Measurements from ENCODE around the gene PRKCA.

Gene PRKCA

GRCh38 chr17:66459811-66460270 is 157.4 kb downstream of the PRKCA start:
- Histone ChIP-seq H3K4me3 (ENCODE audit: low read depth, low read length) (no peak overlapping the region), H3K36me3 (replicated peaks) (no peaks in the 10 kb centered on the region), H3K27me3 (replicated peaks) (no peaks in the 10 kb centered on the region), H3K27ac (peak overlapping the region; percentile 80)
- TF ChIP-seq, protein P1, sequence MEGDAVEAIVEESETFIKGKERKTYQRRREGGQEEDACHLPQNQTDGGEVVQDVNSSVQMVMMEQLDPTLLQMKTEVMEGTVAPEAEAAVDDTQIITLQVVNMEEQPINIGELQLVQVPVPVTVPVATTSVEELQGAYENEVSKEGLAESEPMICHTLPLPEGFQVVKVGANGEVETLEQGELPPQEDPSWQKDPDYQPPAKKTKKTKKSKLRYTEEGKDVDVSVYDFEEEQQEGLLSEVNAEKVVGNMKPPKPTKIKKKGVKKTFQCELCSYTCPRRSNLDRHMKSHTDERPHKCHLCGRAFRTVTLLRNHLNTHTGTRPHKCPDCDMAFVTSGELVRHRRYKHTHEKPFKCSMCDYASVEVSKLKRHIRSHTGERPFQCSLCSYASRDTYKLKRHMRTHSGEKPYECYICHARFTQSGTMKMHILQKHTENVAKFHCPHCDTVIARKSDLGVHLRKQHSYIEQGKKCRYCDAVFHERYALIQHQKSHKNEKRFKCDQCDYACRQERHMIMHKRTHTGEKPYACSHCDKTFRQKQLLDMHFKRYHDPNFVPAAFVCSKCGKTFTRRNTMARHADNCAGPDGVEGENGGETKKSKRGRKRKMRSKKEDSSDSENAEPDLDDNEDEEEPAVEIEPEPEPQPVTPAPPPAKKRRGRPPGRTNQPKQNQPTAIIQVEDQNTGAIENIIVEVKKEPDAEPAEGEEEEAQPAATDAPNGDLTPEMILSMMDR (IDR thresholded peaks at IDR 0.05; ENCODE audit: low read depth, low read length, missing control alignments): no peak
- in situ Hi-C loops (cut with HindIII; ENCODE audit: low pct_ligation_motif_present, low sequenced_read_pairs): no loop called here
- peak; percentile 97 for DNase-seq

DNA sequence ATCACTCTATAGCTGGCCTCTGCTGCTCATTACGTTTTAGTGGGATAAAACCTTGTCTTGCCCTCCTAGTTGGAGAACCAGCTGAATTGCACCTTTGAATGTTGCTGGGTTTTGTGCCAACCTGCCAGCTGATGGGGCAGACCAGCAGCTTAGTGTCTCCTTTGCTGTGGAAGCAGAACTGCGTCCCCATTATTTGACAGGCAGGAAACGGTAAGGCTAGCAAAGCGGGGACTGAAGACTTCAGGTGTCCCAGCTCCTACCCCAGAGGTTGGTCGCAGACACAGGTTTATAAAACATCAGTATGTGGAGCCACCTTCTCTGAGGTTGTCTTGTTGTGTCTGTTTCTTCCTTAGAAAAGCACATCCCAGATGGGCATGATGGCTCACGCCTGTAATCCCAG is 158.1 kb downstream of the PRKCA start:
- Histone ChIP-seq H3K27ac (peak overlapping the region; percentile 80), H3K27me3 (replicated peaks) (no peaks in the 10 kb centered on the region)

DNA sequence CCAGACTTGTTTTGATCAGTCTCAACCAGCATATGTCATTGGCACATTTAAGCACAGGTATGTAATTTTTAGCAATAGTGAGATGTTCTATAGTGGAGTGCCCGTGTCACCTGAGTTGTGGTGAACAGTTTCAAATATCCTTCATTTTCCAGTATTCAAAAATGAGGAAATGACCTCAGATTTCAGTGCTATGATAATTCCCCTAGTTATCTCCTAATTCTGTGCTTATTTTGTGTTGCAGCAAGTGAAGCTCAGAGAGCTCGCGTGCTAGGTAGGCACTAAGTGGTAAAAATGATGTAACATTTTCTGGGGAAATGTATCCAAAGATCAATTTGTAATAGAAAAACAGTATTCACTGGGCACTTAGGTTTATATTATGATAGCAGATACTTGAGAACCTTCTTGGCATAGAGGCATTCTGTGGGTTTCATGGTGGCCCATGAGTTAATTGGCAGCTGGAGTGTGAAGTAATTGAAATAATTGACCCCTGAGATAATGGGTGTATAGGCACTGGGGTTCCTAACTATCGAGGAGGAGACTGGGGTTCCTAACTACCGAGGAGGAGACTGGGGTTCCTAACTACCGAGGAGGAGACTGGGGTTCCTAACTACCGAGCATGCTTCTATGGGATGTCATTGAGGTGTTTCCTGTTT is 159.1 kb downstream of the PRKCA start:
- no peak overlapping the region for H3K4me3 ChIP-seq (ENCODE audit: low read depth, low read length)
- no peak for DNase-seq
- no peaks in the 10 kb centered on the region for H3K27me3 ChIP-seq (replicated peaks)
- no peaks in the 10 kb centered on the region for H3K36me3 ChIP-seq (replicated peaks)
- no peak overlapping the region for H3K27ac ChIP-seq
- TF ChIP-seq, protein P1 (IDR thresholded peaks at IDR 0.05; ENCODE audit: low read depth, low read length, missing control alignments): no peak
- in situ Hi-C loops (cut with HindIII; ENCODE audit: low pct_ligation_motif_present, low sequenced_read_pairs): no loop called here

More for the DNA sequence above, 158.1 kb downstream of the PRKCA start:
- TF ChIP-seq, protein P1 (IDR thresholded peaks at IDR 0.05; ENCODE audit: low read depth, low read length, missing control alignments): no peak
- no peak overlapping the region for H3K4me3 ChIP-seq (ENCODE audit: low read depth, low read length)
- no peaks in the 10 kb centered on the region for H3K36me3 ChIP-seq (replicated peaks)
- in situ Hi-C loops (cut with HindIII; ENCODE audit: low pct_ligation_motif_present, low sequenced_read_pairs): no loop called here
- no peak for DNase-seq

- DNase-seq: no peak
- H3K36me3 ChIP-seq (replicated peaks): no peaks in the 10 kb centered on the region
- in situ Hi-C loops (cut with HindIII; ENCODE audit: low pct_ligation_motif_present, low sequenced_read_pairs): no loop called here
- TF ChIP-seq, protein P1 (IDR thresholded peaks at IDR 0.05; ENCODE audit: low read depth, low read length, missing control alignments): no peak
- no peak overlapping the region for H3K27ac ChIP-seq
- H3K4me3 ChIP-seq (ENCODE audit: low read depth, low read length): no peak overlapping the region
- no peaks in the 10 kb centered on the region for H3K27me3 ChIP-seq (replicated peaks)
Measured at GRCh38 chr17:66462010-66462409, 159.6 kb downstream of the PRKCA start.

- H3K36me3 ChIP-seq (replicated peaks): no peaks in the 10 kb centered on the region
- no peak for DNase-seq
- H3K27ac ChIP-seq: no peak overlapping the region
- in situ Hi-C loops (cut with HindIII; ENCODE audit: low pct_ligation_motif_present, low sequenced_read_pairs): no loop called here
- H3K27me3 ChIP-seq (replicated peaks): no peaks in the 10 kb centered on the region
- TF ChIP-seq, protein P1 (IDR thresholded peaks at IDR 0.05; ENCODE audit: low read depth, low read length, missing control alignments): no peak
- H3K4me3 ChIP-seq (ENCODE audit: low read depth, low read length): no peak overlapping the region
Measured at GRCh38 chr17:66464921-66465320, 162.5 kb downstream of the PRKCA start.

DNA sequence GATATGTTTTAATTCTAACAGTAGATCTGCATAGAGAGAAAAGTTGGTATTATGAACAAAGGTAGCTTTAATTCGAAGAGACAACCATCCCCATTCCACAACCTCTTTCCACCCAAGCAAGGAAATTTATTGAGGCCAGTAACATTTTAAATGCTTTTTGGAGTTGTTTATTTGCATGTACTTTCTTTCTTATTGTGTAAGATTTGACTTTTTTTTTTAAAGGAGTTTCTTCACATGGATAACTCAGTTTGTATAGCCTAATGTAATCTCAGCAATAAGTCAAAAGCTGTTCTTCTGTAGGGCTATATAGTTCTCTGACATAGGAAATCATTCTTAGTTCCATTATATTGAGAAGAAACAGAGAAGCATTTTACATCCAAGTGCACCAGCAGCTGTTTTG is 163.3 kb downstream of the PRKCA start:
- TF ChIP-seq, protein P1 (IDR thresholded peaks at IDR 0.05; ENCODE audit: low read depth, low read length, missing control alignments): no peak
- no peak for DNase-seq
- Histone ChIP-seq H3K4me3 (ENCODE audit: low read depth, low read length) (no peak overlapping the region), H3K36me3 (replicated peaks) (no peaks in the 10 kb centered on the region), H3K27me3 (replicated peaks) (no peaks in the 10 kb centered on the region), H3K27ac (peak overlapping the region; percentile 85)
- in situ Hi-C loops (cut with HindIII; ENCODE audit: low pct_ligation_motif_present, low sequenced_read_pairs): no loop called here

Data from brain microvascular endothelial cell (primary cell).